Osteoblast (primary cell): ENCODE data around the gene IFI16. TPM values are rescaled to one million over a fixed set of nuclear protein-coding genes. Genes with fewer than 3 reads are reported as not detected.
A peak's percentile ranks its signal among the peaks of the same experiment; 100 is the strongest.

ENCODE experiments used
- DNase-seq: peaks from one replicate; pipeline ENCODE4 v3.0.0; 2011; ENCODE audit warnings: low spot score, mixed read lengths; ENCODE audit not compliant: insufficient read length; ENCODE audit errors: missing footprints
- H2AFZ ChIP-seq: 2 replicates; pipeline ENCODE4 v1.6.0; 2011; ENCODE audit warnings: mild to moderate bottlenecking, low read length
- H3K27ac ChIP-seq: 2 replicates; pipeline ENCODE4 v1.5.1; 2011; ENCODE audit warnings: mild to moderate bottlenecking, low read depth, low read length, moderate library complexity
- H3K27me3 ChIP-seq: 2 replicates; pipeline ENCODE4 v1.6.0; 2012; ENCODE audit warnings: mild to moderate bottlenecking, control low read depth, inconsistent platforms, low read length, moderate library complexity; ENCODE audit not compliant: insufficient read depth
- H3K36me3 ChIP-seq: 2 replicates; pipeline ENCODE4 v1.5.1; 2011; ENCODE audit warnings: mild to moderate bottlenecking, low read length, control low read depth, moderate library complexity; ENCODE audit not compliant: insufficient read depth
- H3K4me1 ChIP-seq: 2 replicates; pipeline ENCODE4 v1.5.1; 2011; ENCODE audit warnings: mild to moderate bottlenecking, low read length, control low read depth, moderate library complexity; ENCODE audit not compliant: insufficient read depth
- H3K4me2 ChIP-seq: 2 replicates; pipeline ENCODE4 v1.6.0; 2011; ENCODE audit warnings: mild to moderate bottlenecking, low read length; ENCODE audit not compliant: insufficient read depth
- H3K4me3 ChIP-seq: fragments of 200-600 bp; sonication (generic); 3 replicates; pipeline ENCODE4 v1.5.1; 2012; ENCODE audit warnings: mild to moderate bottlenecking, low read length, inconsistent platforms; ENCODE audit not compliant: insufficient read depth
- H3K79me2 ChIP-seq: 2 replicates; pipeline ENCODE4 v1.6.0; 2012; ENCODE audit warnings: mild to moderate bottlenecking, low read length, control low read depth, inconsistent platforms; ENCODE audit not compliant: insufficient read depth
- H3K9me3 ChIP-seq: 2 replicates; pipeline ENCODE4 v1.5.1; 2011; ENCODE audit warnings: low read depth, low read length, control low read depth
- H4K20me1 ChIP-seq: 2 replicates; pipeline ENCODE4 v1.6.0; 2012; ENCODE audit warnings: mild to moderate bottlenecking, low read length, control low read depth; ENCODE audit not compliant: insufficient read depth
- total RNA-seq: library from RNA; depleted of rRNA; stranded (reverse); fragments of >200 nt; gene quantifications from 2 replicates; pipeline ENCODE4 v1.2.3, GENCODE V29; 2012
- TF ChIP-seq, protein P1 (sequence below): IDR thresholded peaks from 2 replicates; pipeline ENCODE4 v1.5.1; 2011; ENCODE audit warnings: mild to moderate bottlenecking, low read depth, low read length, moderate library complexity; ENCODE audit errors: extremely low read depth

The IFI16 gene
- total RNA-seq, 1 donor, result 129 TPM

GRCh38 chr1:159091180-159091560 is 81.5 kb downstream of the IFI16 start:
- Histone ChIP-seq H2AFZ (peak overlapping the region; percentile 11), H3K4me2 (peak overlapping the region; percentile 54), H3K27ac (peak overlapping the region; percentile 68), H3K36me3 (no peaks in the 10 kb centered on the region), H4K20me1 (no peaks in the 10 kb centered on the region), H3K79me2 (no peaks in the 10 kb centered on the region), H3K27me3 (no peaks in the 10 kb centered on the region), H3K4me3 (no peak overlapping the region), H3K4me1 (peaks cover 47% of the 10 kb centered on the region), H3K9me3 (no peaks in the 10 kb centered on the region)
- DNase-seq, result no peak
- TF ChIP-seq, protein P1, sequence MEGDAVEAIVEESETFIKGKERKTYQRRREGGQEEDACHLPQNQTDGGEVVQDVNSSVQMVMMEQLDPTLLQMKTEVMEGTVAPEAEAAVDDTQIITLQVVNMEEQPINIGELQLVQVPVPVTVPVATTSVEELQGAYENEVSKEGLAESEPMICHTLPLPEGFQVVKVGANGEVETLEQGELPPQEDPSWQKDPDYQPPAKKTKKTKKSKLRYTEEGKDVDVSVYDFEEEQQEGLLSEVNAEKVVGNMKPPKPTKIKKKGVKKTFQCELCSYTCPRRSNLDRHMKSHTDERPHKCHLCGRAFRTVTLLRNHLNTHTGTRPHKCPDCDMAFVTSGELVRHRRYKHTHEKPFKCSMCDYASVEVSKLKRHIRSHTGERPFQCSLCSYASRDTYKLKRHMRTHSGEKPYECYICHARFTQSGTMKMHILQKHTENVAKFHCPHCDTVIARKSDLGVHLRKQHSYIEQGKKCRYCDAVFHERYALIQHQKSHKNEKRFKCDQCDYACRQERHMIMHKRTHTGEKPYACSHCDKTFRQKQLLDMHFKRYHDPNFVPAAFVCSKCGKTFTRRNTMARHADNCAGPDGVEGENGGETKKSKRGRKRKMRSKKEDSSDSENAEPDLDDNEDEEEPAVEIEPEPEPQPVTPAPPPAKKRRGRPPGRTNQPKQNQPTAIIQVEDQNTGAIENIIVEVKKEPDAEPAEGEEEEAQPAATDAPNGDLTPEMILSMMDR, result no peak

DNA sequence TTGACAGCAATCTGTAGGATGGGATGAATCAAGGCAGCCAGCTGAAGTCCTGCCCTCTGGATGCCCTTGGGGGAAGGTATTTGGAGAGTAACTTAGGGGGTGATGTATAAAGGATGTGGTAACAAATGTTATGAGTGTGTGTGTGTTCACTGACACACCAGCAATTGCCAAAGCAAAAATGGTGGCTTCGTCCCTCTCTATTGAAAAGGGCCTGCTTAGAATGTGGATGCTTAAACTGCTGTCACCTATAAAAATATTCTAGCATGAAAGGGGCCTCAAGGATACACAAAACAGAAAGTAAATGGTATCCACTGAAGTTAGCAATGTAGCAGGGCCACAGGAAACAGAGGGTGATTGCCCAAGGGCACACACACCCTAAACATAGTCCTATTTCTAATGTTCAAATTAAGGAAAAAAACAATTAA is 81.9 kb downstream of the IFI16 start:
- Histone ChIP-seq H3K36me3 (no peaks in the 10 kb centered on the region), H2AFZ (peak overlapping the region; percentile 11), H3K9me3 (no peaks in the 10 kb centered on the region), H3K27ac (peak overlapping the region; percentile 68), H3K4me1 (peaks cover 47% of the 10 kb centered on the region), H3K27me3 (no peaks in the 10 kb centered on the region), H3K79me2 (no peaks in the 10 kb centered on the region), H3K4me3 (peak overlapping the region; percentile 14), H4K20me1 (no peaks in the 10 kb centered on the region), H3K4me2 (peak overlapping the region; percentile 54)
- no peak for DNase-seq
- TF ChIP-seq, protein P1, result no peak

DNA sequence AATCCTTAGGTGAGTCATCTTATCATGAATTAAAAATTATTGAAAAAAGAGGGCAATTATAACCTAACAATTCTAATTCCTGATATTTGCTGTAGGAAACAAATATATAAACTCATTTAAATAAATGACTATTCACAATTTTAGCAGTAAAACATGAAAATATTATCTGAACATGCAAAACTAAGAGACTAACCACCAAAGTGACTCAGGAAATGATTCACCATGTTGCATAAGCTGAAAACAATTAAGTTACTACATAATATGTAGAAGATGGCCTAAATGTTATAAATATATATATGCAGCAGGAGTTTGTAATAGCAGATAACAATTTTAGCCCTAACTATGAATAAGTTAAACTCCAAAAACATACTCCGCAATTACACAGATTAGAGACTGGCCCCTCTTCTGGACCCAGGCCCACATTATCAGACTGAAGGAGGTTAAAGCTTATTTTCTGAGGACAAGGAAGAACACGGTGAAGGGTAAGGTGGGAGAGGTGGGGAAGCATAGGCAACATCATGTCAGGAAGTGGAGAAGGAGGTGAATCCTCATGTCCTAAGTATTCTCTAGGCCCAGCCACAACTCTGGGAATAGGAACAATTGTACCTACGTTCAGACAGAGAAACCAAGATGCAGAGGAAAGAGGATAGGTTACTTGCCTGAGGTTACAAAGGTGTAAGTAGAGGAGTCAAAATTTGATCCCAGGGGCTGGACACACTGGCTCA is 82.5 kb downstream of the IFI16 start:
- H2AFZ ChIP-seq, result peak overlapping the region; percentile 2
- no peaks in the 10 kb centered on the region for H3K27me3 ChIP-seq
- peaks cover 47% of the 10 kb centered on the region for H3K4me1 ChIP-seq
- peak overlapping the region; percentile 56 for H3K4me2 ChIP-seq
- no peaks in the 10 kb centered on the region for H3K36me3 ChIP-seq
- TF ChIP-seq, protein P1, result no peak
- H3K4me3 ChIP-seq, result no peak overlapping the region
- peak overlapping the region; percentile 70 for H3K27ac ChIP-seq
- H3K79me2 ChIP-seq, result no peaks in the 10 kb centered on the region
- H4K20me1 ChIP-seq, result no peaks in the 10 kb centered on the region
- peak; percentile 70 for DNase-seq
- no peaks in the 10 kb centered on the region for H3K9me3 ChIP-seq

DNA sequence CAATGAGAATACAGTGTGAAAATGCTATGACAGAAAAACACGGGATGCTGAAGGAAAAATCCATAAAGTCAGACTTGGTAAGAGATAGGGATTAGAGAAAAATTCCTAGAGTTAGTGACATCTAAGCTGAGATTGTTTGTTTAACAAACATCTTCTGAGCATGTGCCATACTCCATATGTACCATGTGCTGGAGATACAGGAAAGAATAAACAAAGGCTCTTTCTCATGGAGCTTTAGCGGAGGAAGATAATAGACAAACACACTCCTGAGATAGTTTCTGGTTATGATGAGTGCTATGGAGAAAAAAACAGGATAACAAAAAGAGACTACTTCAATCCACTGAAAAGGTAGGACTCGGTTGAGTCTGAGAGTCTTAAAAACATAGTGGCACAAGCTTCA is 88.9 kb downstream of the IFI16 start:
- H3K4me1 ChIP-seq, result peaks cover 12% of the 10 kb centered on the region
- no peak overlapping the region for H2AFZ ChIP-seq
- no peak overlapping the region for H3K27ac ChIP-seq
- no peaks in the 10 kb centered on the region for H3K9me3 ChIP-seq
- TF ChIP-seq, protein P1, result no peak
- no peaks in the 10 kb centered on the region for H3K36me3 ChIP-seq
- no peak for DNase-seq
- H3K4me2 ChIP-seq, result no peak overlapping the region
- H3K79me2 ChIP-seq, result no peaks in the 10 kb centered on the region
- no peaks in the 10 kb centered on the region for H3K27me3 ChIP-seq
- H3K4me3 ChIP-seq, result no peak overlapping the region
- no peaks in the 10 kb centered on the region for H4K20me1 ChIP-seq
